SK-N-SH treated with all-trans-retinoic acid at 6 μM for 48 hours (cell line): ENCODE results near the gene AGAP3.

ENCODE experiments used
- ATAC-seq: fragments of 200-7000 bp; cut with Tn5 transposase; 3 replicates; pipeline ENCODE4 v1.9.1; 2020; ENCODE audit warnings: mild to moderate bottlenecking, moderate library complexity
- ARNTL ChIP-seq: fragments of 450-650 bp; formaldehyde crosslinking; IDR thresholded peaks from 2 replicates; pipeline ENCODE4 v1.5.0; 2020; ENCODE audit warnings: low read depth, mild to moderate bottlenecking, moderate library complexity, borderline replicate concordance
- BACH2 ChIP-seq: fragments of 250-450 bp; sonication (Bioruptor Pico); IDR thresholded peaks from 2 replicates; pipeline ENCODE4 v1.9.0; 2021; ENCODE audit warnings: mild to moderate bottlenecking, borderline replicate concordance
- CREB5 ChIP-seq: fragments of 250-450 bp; sonication (Bioruptor Pico); IDR thresholded peaks from 2 replicates; pipeline ENCODE4 v1.5.1; 2020; ENCODE audit warnings: low read depth, mild to moderate bottlenecking, moderate library complexity
- CSDC2 ChIP-seq: fragments of 250-450 bp; sonication (Bioruptor Pico); IDR thresholded peaks from 2 replicates; pipeline ENCODE4 v1.5.0; 2020; ENCODE audit warnings: mild to moderate bottlenecking, moderate library complexity
- CSRNP3 ChIP-seq: fragments of 250-450 bp; sonication (Bioruptor Pico); IDR thresholded peaks from 2 replicates; pipeline ENCODE4 v1.5.1; 2021; ENCODE audit warnings: mild to moderate bottlenecking, moderate library complexity
- GLIS3 ChIP-seq: fragments of 250-450 bp; sonication (Bioruptor Pico); IDR thresholded peaks from 2 replicates; pipeline ENCODE4 v1.5.0; 2020; ENCODE audit warnings: mild to moderate bottlenecking, moderate library complexity
- ISL1 ChIP-seq: fragments of 250-450 bp; sonication (Bioruptor Pico); IDR thresholded peaks from 2 replicates; pipeline ENCODE4 v2.1.2; 2022; ENCODE audit warnings: mild to moderate bottlenecking, moderate library complexity
- OSR1 ChIP-seq: fragments of 250-450 bp; sonication (Bioruptor Pico); IDR thresholded peaks from 2 replicates; pipeline ENCODE4 v1.8.0; 2022; ENCODE audit warnings: moderate library complexity, mild to moderate bottlenecking, inconsistent platforms
- PATZ1 ChIP-seq: fragments of 250-450 bp; sonication (Bioruptor Pico); IDR thresholded peaks from 2 replicates; pipeline ENCODE4 v1.8.0; 2020; ENCODE audit warnings: mild to moderate bottlenecking, moderate library complexity, borderline replicate concordance
- POU6F1 ChIP-seq: fragments of 250-450 bp; sonication (Bioruptor Pico); IDR thresholded peaks from 2 replicates; pipeline ENCODE4 v1.8.0; 2021; ENCODE audit warnings: low read depth, mild to moderate bottlenecking, moderate library complexity, borderline replicate concordance
- RARB ChIP-seq: fragments of 250-450 bp; sonication (Bioruptor Pico); IDR thresholded peaks from 2 replicates; pipeline ENCODE4 v1.8.0; 2021; ENCODE audit warnings: mild to moderate bottlenecking, moderate library complexity
- SNAI2 ChIP-seq: fragments of 250-450 bp; sonication (Bioruptor Pico); IDR thresholded peaks from 2 replicates; pipeline ENCODE4 v1.5.0; 2020; ENCODE audit warnings: mild to moderate bottlenecking, moderate library complexity
- TCF4 ChIP-seq: fragments of 250-450 bp; sonication (Bioruptor Pico); IDR thresholded peaks from 2 replicates; pipeline ENCODE4 v1.8.0; 2021; ENCODE audit warnings: mild to moderate bottlenecking, moderate library complexity, borderline replicate concordance
- TOX ChIP-seq: fragments of 250-450 bp; sonication (Bioruptor Pico); IDR thresholded peaks from 2 replicates; pipeline ENCODE4 v1.8.0; 2021; ENCODE audit warnings: mild to moderate bottlenecking, moderate library complexity, borderline replicate concordance
- TSHZ2 ChIP-seq: fragments of 250-450 bp; sonication (Bioruptor Pico); IDR thresholded peaks from 2 replicates; pipeline ENCODE4 v1.5.0; 2020; ENCODE audit warnings: mild to moderate bottlenecking, moderate library complexity
- ZC3H10 ChIP-seq: fragments of 250-450 bp; sonication (Bioruptor Pico); IDR thresholded peaks from 2 replicates; pipeline ENCODE4 v1.5.1; 2021; ENCODE audit warnings: mild to moderate bottlenecking, moderate library complexity
- ZFP3 ChIP-seq: fragments of 250-450 bp; sonication (Bioruptor Pico); IDR thresholded peaks from 2 replicates; pipeline ENCODE4 v1.5.0; 2020; ENCODE audit warnings: mild to moderate bottlenecking, moderate library complexity
- ZFP30 ChIP-seq: fragments of 450-650 bp; formaldehyde crosslinking; IDR thresholded peaks from 2 replicates; pipeline ENCODE4 v1.5.0; 2022; ENCODE audit warnings: mild to moderate bottlenecking, moderate library complexity
- ZNF565 ChIP-seq: fragments of 450-650 bp; formaldehyde crosslinking; conservative IDR thresholded peaks from 2 replicates; pipeline ENCODE4 v1.5.0; 2020; ENCODE audit warnings: low read depth, mild to moderate bottlenecking, moderate library complexity
- ZNF70 ChIP-seq: fragments of 450-650 bp; formaldehyde crosslinking; IDR thresholded peaks from 2 replicates; pipeline ENCODE4 v1.5.0; 2020; ENCODE audit warnings: mild to moderate bottlenecking, moderate library complexity
- ZNF8 ChIP-seq: fragments of 450-650 bp; formaldehyde crosslinking; IDR thresholded peaks from 2 replicates; pipeline ENCODE4 v1.5.0; 2020; ENCODE audit warnings: mild to moderate bottlenecking, moderate library complexity

AGAP3 gene

GRCh38 chr7:151045967-151046366 lies 40.3 kb upstream of the AGAP3 start:
- TF ChIP-seq POU6F1 (CRISPR knock-in tag) (no peak), BACH2 (CRISPR knock-in tag) (no peak), ISL1 (CRISPR knock-in tag) (no peak), ZNF70 (no peak), RARB (CRISPR knock-in tag) (no peak), TOX (CRISPR knock-in tag) (no peak), OSR1 (no peak), ARNTL (CRISPR knock-in tag) (no peak)
- no peak for ATAC-seq

GRCh38 chr7:151046603-151047573 lies 39.4 kb upstream of the AGAP3 start:
- TF ChIP-seq CSDC2 (CRISPR knock-in tag): no peak
- TF ChIP-seq ZFP3 (CRISPR knock-in tag): 0 out of 2 replicates have a peak, but pooled peaks have one; percentile 23
- ATAC-seq: peak; percentile 65

GRCh38 chr7:151047976-151048815 lies 38.1 kb upstream of the AGAP3 start, which contains the start of gene ASIC3:
TSS of gene ASIC3 (plus strand) at chr7:151048531. CDS start at chr7:151048886, 355 bp downstream.
- peak; percentile 1 for ATAC-seq
- no peak for TF ChIP-seq ZNF8 (CRISPR knock-in tag)
- no peak for TF ChIP-seq GLIS3 (CRISPR knock-in tag)
- no peak for TF ChIP-seq PATZ1
- TF ChIP-seq SNAI2 (CRISPR knock-in tag): no peak
- no peak for TF ChIP-seq TCF4 (CRISPR knock-in tag)
- no peak for TF ChIP-seq ISL1 (CRISPR knock-in tag)
- no peak for TF ChIP-seq ZFP30 (CRISPR knock-in tag)
- TF ChIP-seq TSHZ2 (CRISPR knock-in tag): no peak
- no peak for TF ChIP-seq BACH2 (CRISPR knock-in tag)

- ATAC-seq: no peak
- TF ChIP-seq ZC3H10 (CRISPR knock-in tag): no peak
- no peak for TF ChIP-seq BACH2 (CRISPR knock-in tag)
- no peak for TF ChIP-seq CREB5 (CRISPR knock-in tag)
- no peak for TF ChIP-seq ZNF70
- TF ChIP-seq ZNF565 (CRISPR knock-in tag): no peak
- no peak for TF ChIP-seq RARB (CRISPR knock-in tag)
- no peak for TF ChIP-seq CSRNP3
- no peak for TF ChIP-seq ARNTL (CRISPR knock-in tag)
- TF ChIP-seq OSR1: no peak
- no peak for TF ChIP-seq TOX (CRISPR knock-in tag)
- no peak for TF ChIP-seq PATZ1
- no peak for TF ChIP-seq ZNF8 (CRISPR knock-in tag)
- TF ChIP-seq CSDC2 (CRISPR knock-in tag): no peak
- no peak for TF ChIP-seq SNAI2 (CRISPR knock-in tag)
Observed at GRCh38 chr7:151048911-151049463, 37.3 kb upstream of the AGAP3 start.
